ENCODE results near the gene ZC3H14. TPM values are rescaled to one million over a fixed set of nuclear protein-coding genes. Genes with fewer than 3 reads are reported as not detected.
"Not testable (repeated sequence)": the region's sequence is repeated elsewhere in the genome, so short reads cannot be mapped to it uniquely, and the experiment has no call there.

The ZC3H14 gene
- total RNA-seq, 2 donors from 2014 or later = 38.6 to 48.5 TPM

- intact Hi-C loops (cut with DNase I) = no loop called here
- Histone ChIP-seq H3K9me3 (no peaks in the 10 kb centered on the region), H3K27me3 (no peaks in the 10 kb centered on the region), H3K27ac (peak overlapping the region in 1 of 4 donors; percentile 32), H3K4me3 (no peak overlapping the region), H3K36me3 (replicated peaks in 1 of 2; ENCODE audit: insufficient read depth in 1 of 2, low read depth in 2 of 2) (no peaks in the 10 kb centered on the region), H3K4me1 (peaks cover 49% of the 10 kb centered on the region)
- no peak for ATAC-seq
- TF ChIP-seq, protein P1, sequence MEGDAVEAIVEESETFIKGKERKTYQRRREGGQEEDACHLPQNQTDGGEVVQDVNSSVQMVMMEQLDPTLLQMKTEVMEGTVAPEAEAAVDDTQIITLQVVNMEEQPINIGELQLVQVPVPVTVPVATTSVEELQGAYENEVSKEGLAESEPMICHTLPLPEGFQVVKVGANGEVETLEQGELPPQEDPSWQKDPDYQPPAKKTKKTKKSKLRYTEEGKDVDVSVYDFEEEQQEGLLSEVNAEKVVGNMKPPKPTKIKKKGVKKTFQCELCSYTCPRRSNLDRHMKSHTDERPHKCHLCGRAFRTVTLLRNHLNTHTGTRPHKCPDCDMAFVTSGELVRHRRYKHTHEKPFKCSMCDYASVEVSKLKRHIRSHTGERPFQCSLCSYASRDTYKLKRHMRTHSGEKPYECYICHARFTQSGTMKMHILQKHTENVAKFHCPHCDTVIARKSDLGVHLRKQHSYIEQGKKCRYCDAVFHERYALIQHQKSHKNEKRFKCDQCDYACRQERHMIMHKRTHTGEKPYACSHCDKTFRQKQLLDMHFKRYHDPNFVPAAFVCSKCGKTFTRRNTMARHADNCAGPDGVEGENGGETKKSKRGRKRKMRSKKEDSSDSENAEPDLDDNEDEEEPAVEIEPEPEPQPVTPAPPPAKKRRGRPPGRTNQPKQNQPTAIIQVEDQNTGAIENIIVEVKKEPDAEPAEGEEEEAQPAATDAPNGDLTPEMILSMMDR (IDR thresholded peaks at IDR 0.05) = no peak
- no peak for TF ChIP-seq POLR2A (IDR thresholded peaks at IDR 0.05)
- DNase-seq = no peak
- WGBS, 2 donors = 75 to 78% methylated on average over 5 of the region's 5 CpGs
Measured at GRCh38 chr14:88518592-88519512, 44.0 kb upstream of the ZC3H14 start.

GRCh38 chr14:88519907-88520306 lies 42.9 kb upstream of the ZC3H14 start:
- 93 to 100% methylated on average over 2 of the region's 2 CpGs for WGBS, 2 donors
- no peak overlapping the region for H3K27ac ChIP-seq
- no peak for ATAC-seq

GRCh38 chr14:88521818-88522217 lies 41.0 kb upstream of the ZC3H14 start:
- Histone ChIP-seq H3K4me1 (peaks cover 32% of the 10 kb centered on the region), H3K36me3 (replicated peaks in 1 of 2; ENCODE audit: insufficient read depth in 1 of 2, low read depth in 2 of 2) (no peaks in the 10 kb centered on the region), H3K4me3 (no peak overlapping the region), H3K27ac (peak overlapping the region; percentile 47 to 81 (median 74)), H3K9me3 (no peaks in the 10 kb centered on the region), H3K27me3 (no peaks in the 10 kb centered on the region)
- intact Hi-C loops (cut with DNase I) = no loop called here
- DNase-seq = no peak
- TF ChIP-seq, protein P1 (IDR thresholded peaks at IDR 0.05) = no peak
- no peak for TF ChIP-seq POLR2A (IDR thresholded peaks at IDR 0.05)
- peak; percentile 82 for ATAC-seq
- WGBS, 2 donors = 59 to 63% methylated on average over 3 of the region's 3 CpGs

More at GRCh38 chr14:88519907-88520306, 42.9 kb upstream of the ZC3H14 start:
- TF ChIP-seq, protein P1 (IDR thresholded peaks at IDR 0.05) = no peak
- TF ChIP-seq POLR2A (IDR thresholded peaks at IDR 0.05) = no peak
- Histone ChIP-seq H3K4me3 (no peak overlapping the region), H3K9me3 (no peaks in the 10 kb centered on the region), H3K36me3 (replicated peaks in 1 of 2; ENCODE audit: insufficient read depth in 1 of 2, low read depth in 2 of 2) (no peaks in the 10 kb centered on the region), H3K27me3 (no peaks in the 10 kb centered on the region), H3K4me1 (peaks cover 49% of the 10 kb centered on the region)
- no peak for DNase-seq
- intact Hi-C loops (cut with DNase I) = no loop called here

- Histone ChIP-seq H3K36me3 (replicated peaks in 1 of 2; ENCODE audit: insufficient read depth in 1 of 2, low read depth in 2 of 2) (no peaks in the 10 kb centered on the region), H3K9me3 (no peaks in the 10 kb centered on the region), H3K27ac (peak overlapping the region in 3 of 4 donors; percentile 47 to 81 (median 74)), H3K4me1 (peaks cover 32% of the 10 kb centered on the region), H3K4me3 (no peak overlapping the region), H3K27me3 (no peaks in the 10 kb centered on the region)
- TF ChIP-seq, protein P1 (IDR thresholded peaks at IDR 0.05) = no peak
- TF ChIP-seq POLR2A (IDR thresholded peaks at IDR 0.05) = no peak
- no peak for DNase-seq
- intact Hi-C loops (cut with DNase I) = no loop called here
- ATAC-seq = peak; percentile 57
- 37 to 59% methylated on average over 3 of the region's 3 CpGs for WGBS, 2 donors
Measured at GRCh38 chr14:88522393-88522792, 40.4 kb upstream of the ZC3H14 start.

GRCh38 chr14:88529889-88530288 lies 32.9 kb upstream of the ZC3H14 start:
- H3K4me1 ChIP-seq; H3K4me3 ChIP-seq; H3K9me3 ChIP-seq; H3K36me3 ChIP-seq (replicated peaks in 1 of 2; ENCODE audit: insufficient read depth in 1 of 2, low read depth in 2 of 2); DNase-seq; H3K27ac ChIP-seq; intact Hi-C loops (cut with DNase I); ATAC-seq; H3K27me3 ChIP-seq: not testable (repeated sequence)
- 93 to 100% methylated on average over 1 of the region's 1 CpG for WGBS, 2 donors

All from body of pancreas (tissue), 4 donors.